Astrocyte (in vitro differentiated cells and primary cell): ENCODE measurements around the gene SLC25A30. TPM values are rescaled to one million over a fixed set of nuclear protein-coding genes. Genes with fewer than 3 reads are reported as not detected.
A peak's percentile ranks its signal among the peaks of the same experiment; 100 is the strongest.

ENCODE experiments used
- DNase-seq: peaks from one replicate; pipeline ENCODE4 v3.0.0-alpha.2; 2010; ENCODE audit warnings: low read depth
- FAIRE-seq: peaks from 2 replicates; lab custom pipeline; 2011; peaks lifted over from hg19 to GRCh38; lab: Jason Lieb, UNC
- H2AFZ ChIP-seq: 2 replicates; pipeline ENCODE4 v1.6.0; 2012; ENCODE audit warnings: low read depth, low read length, inconsistent platforms
- H3K27ac ChIP-seq: 2 replicates; pipeline ENCODE4 v1.5.1; 2011; ENCODE audit warnings: low read depth, low read length, inconsistent platforms
- H3K27me3 ChIP-seq: 2 replicates; pipeline ENCODE4 v1.6.0; 2011; ENCODE audit warnings: low read length, inconsistent platforms; ENCODE audit not compliant: insufficient read depth
- H3K36me3 ChIP-seq: 2 replicates; pipeline ENCODE4 v1.5.1; 2011; ENCODE audit warnings: low read length, inconsistent platforms; ENCODE audit not compliant: insufficient read depth
- H3K4me1 ChIP-seq: 2 replicates; pipeline ENCODE4 v1.5.1; 2011; ENCODE audit warnings: low read length, inconsistent platforms; ENCODE audit not compliant: insufficient read depth
- H3K4me2 ChIP-seq: 2 replicates; pipeline ENCODE4 v1.6.0; 2012; ENCODE audit warnings: low read length, inconsistent platforms
- H3K4me3 ChIP-seq: 2 replicates; pipeline ENCODE4 v1.5.1; 2011; ENCODE audit warnings: low read depth, mild to moderate bottlenecking, low read length, inconsistent platforms; ENCODE audit not compliant: insufficient read depth
- H3K79me2 ChIP-seq: 2 replicates; pipeline ENCODE4 v1.6.0; 2012; ENCODE audit warnings: mild to moderate bottlenecking, low read length, inconsistent platforms; ENCODE audit not compliant: insufficient read depth
- H3K9ac ChIP-seq: 2 replicates; pipeline ENCODE4 v1.6.0; 2012; ENCODE audit warnings: mild to moderate bottlenecking, low read length, inconsistent platforms
- H3K9me3 ChIP-seq: 2 replicates; pipeline ENCODE4 v1.5.1; 2012; ENCODE audit warnings: low read depth, mild to moderate bottlenecking, low read length, inconsistent platforms; ENCODE audit not compliant: insufficient read depth
- H4K20me1 ChIP-seq: 2 replicates; pipeline ENCODE4 v1.6.0; 2012; ENCODE audit warnings: low read length, inconsistent platforms; ENCODE audit not compliant: insufficient read depth
- H3K27ac Mint-ChIP-seq: one replicate; pipeline ENCODE4 v1.8.0; 2021; ENCODE audit warnings: mild to moderate bottlenecking, mixed read lengths; ENCODE audit not compliant: unreplicated experiment
- H3K27me3 Mint-ChIP-seq: one replicate; pipeline ENCODE4 v1.8.0; 2021; ENCODE audit warnings: low read depth, mixed read lengths; ENCODE audit not compliant: unreplicated experiment
- H3K36me3 Mint-ChIP-seq: one replicate; pipeline ENCODE4 v1.8.0; 2021; ENCODE audit warnings: low read depth, mixed read lengths; ENCODE audit not compliant: unreplicated experiment
- H3K4me1 Mint-ChIP-seq: one replicate; pipeline ENCODE4 v1.8.0; 2021; ENCODE audit warnings: low read depth, mixed read lengths; ENCODE audit not compliant: unreplicated experiment
- H3K4me3 Mint-ChIP-seq: one replicate; pipeline ENCODE4 v1.8.0; 2021; ENCODE audit warnings: mild to moderate bottlenecking, moderate library complexity, mixed read lengths; ENCODE audit not compliant: unreplicated experiment
- H3K9me3 Mint-ChIP-seq: one replicate; pipeline ENCODE4 v1.8.0; 2021; ENCODE audit warnings: mild to moderate bottlenecking, mixed read lengths; ENCODE audit not compliant: unreplicated experiment
- CTCF ChIP-seq: IDR thresholded peaks from 2 replicates; pipeline ENCODE4 v1.5.1; 2011; ENCODE audit warnings: low read depth, mild to moderate bottlenecking, inconsistent platforms, low read length, moderate library complexity; ENCODE audit not compliant: insufficient read depth
- EZH2 ChIP-seq: IDR thresholded peaks from 2 replicates; pipeline ENCODE4 v1.6.1; 2012; ENCODE audit warnings: mild to moderate bottlenecking, low read length, inconsistent platforms; ENCODE audit not compliant: insufficient read depth
- total RNA-seq: library from RNA; stranded (reverse); gene quantifications from 2 replicates; pipeline ENCODE4 v1.2.1, GENCODE V29; 2021

The SLC25A30 gene
- total RNA-seq, 1 donor from 2014 or later, result 14.3 TPM

- Mint-ChIP-seq H3K4me3 (no peak overlapping the region), H3K4me1 (peaks cover 4% of the 10 kb centered on the region), H3K27me3 (no peaks in the 10 kb centered on the region), H3K27ac (no peak overlapping the region), H3K36me3 (peaks cover 7% of the 10 kb centered on the region), H3K9me3 (no peaks in the 10 kb centered on the region)
- TF ChIP-seq EZH2, result no peak
- TF ChIP-seq CTCF, result no peak
- Histone ChIP-seq H3K36me3 (peaks cover 24% of the 10 kb centered on the region), H3K4me3 (no peak overlapping the region), H3K9me3 (no peaks in the 10 kb centered on the region), H3K4me2 (no peak overlapping the region), H3K4me1 (no peaks in the 10 kb centered on the region), H3K9ac (no peak overlapping the region), H2AFZ (no peak overlapping the region), H3K79me2 (no peaks in the 10 kb centered on the region), H4K20me1 (peaks cover 7% of the 10 kb centered on the region), H3K27me3 (no peaks in the 10 kb centered on the region), H3K27ac (no peak overlapping the region)
- DNase-seq, result no peak
- no peak for FAIRE-seq
Measured at GRCh38 chr13:45398877-45399276, 19.3 kb downstream of the SLC25A30 start.

GRCh38 chr13:45396533-45397095 lies 21.6 kb downstream of the SLC25A30 start:
- H3K4me1 ChIP-seq, result no peaks in the 10 kb centered on the region
- H3K4me2 ChIP-seq, result no peak overlapping the region
- H3K4me3 Mint-ChIP-seq, result no peak overlapping the region
- H3K4me3 ChIP-seq, result no peak overlapping the region
- H3K9me3 ChIP-seq, result no peaks in the 10 kb centered on the region
- FAIRE-seq, result no peak
- H3K9me3 Mint-ChIP-seq, result no peaks in the 10 kb centered on the region
- TF ChIP-seq CTCF (no peak), EZH2 (no peak)
- no peak overlapping the region for H2AFZ ChIP-seq
- H3K27ac ChIP-seq, result no peak overlapping the region
- no peaks in the 10 kb centered on the region for H3K79me2 ChIP-seq
- no peak overlapping the region for H3K27ac Mint-ChIP-seq
- peaks cover 7% of the 10 kb centered on the region for H4K20me1 ChIP-seq
- peaks cover 1% of the 10 kb centered on the region for H3K36me3 Mint-ChIP-seq
- no peak for DNase-seq
- peaks cover 24% of the 10 kb centered on the region for H3K36me3 ChIP-seq
- H3K27me3 ChIP-seq, result no peaks in the 10 kb centered on the region
- H3K9ac ChIP-seq, result no peak overlapping the region
- peaks cover 4% of the 10 kb centered on the region for H3K4me1 Mint-ChIP-seq
- H3K27me3 Mint-ChIP-seq, result no peaks in the 10 kb centered on the region

GRCh38 chr13:45393941-45394570 lies 24.1 kb downstream of the SLC25A30 start:
- Histone ChIP-seq H3K79me2 (no peaks in the 10 kb centered on the region), H3K27ac (no peak overlapping the region), H3K9ac (no peak overlapping the region), H4K20me1 (peaks cover 7% of the 10 kb centered on the region), H2AFZ (no peak overlapping the region), H3K9me3 (no peaks in the 10 kb centered on the region), H3K4me1 (no peaks in the 10 kb centered on the region), H3K4me2 (no peak overlapping the region), H3K36me3 (peaks cover 10% of the 10 kb centered on the region), H3K4me3 (no peak overlapping the region), H3K27me3 (no peaks in the 10 kb centered on the region)
- no peak for FAIRE-seq
- H3K27ac Mint-ChIP-seq, result no peak overlapping the region
- TF ChIP-seq CTCF (peak; percentile 45), EZH2 (no peak)
- H3K4me3 Mint-ChIP-seq, result no peak overlapping the region
- peaks cover 1% of the 10 kb centered on the region for H3K36me3 Mint-ChIP-seq
- DNase-seq, result peak; percentile 34
- H3K9me3 Mint-ChIP-seq, result no peaks in the 10 kb centered on the region
- H3K4me1 Mint-ChIP-seq, result peaks cover 4% of the 10 kb centered on the region
- H3K27me3 Mint-ChIP-seq, result no peaks in the 10 kb centered on the region
